ENCODE measurements around the gene EGR1.

DNA sequence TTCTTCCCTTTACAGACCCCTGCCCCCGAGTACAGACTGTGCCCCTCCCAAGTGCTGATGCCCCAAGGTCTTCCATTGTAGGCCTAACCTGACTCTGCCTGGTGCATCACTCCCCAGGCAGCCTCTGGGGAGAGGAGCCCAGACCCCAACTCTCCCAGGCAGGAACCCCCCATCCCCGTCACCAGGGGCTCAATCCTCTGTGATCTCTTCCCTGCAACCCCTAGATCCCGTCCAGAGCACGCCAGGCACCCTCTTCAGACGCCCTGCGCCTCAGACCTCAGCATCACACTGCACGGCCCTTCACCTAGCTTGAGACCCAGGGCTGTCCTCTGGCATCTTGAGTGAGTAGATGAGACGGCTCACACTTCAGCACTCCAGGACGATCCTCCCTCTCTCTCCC is 6.4 kb upstream of the EGR1 start:
- TF ChIP-seq, protein P1, sequence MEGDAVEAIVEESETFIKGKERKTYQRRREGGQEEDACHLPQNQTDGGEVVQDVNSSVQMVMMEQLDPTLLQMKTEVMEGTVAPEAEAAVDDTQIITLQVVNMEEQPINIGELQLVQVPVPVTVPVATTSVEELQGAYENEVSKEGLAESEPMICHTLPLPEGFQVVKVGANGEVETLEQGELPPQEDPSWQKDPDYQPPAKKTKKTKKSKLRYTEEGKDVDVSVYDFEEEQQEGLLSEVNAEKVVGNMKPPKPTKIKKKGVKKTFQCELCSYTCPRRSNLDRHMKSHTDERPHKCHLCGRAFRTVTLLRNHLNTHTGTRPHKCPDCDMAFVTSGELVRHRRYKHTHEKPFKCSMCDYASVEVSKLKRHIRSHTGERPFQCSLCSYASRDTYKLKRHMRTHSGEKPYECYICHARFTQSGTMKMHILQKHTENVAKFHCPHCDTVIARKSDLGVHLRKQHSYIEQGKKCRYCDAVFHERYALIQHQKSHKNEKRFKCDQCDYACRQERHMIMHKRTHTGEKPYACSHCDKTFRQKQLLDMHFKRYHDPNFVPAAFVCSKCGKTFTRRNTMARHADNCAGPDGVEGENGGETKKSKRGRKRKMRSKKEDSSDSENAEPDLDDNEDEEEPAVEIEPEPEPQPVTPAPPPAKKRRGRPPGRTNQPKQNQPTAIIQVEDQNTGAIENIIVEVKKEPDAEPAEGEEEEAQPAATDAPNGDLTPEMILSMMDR (IDR thresholded peaks at IDR 0.05; ENCODE audit: insufficient read depth, low read length) = no peak
- no peak for TF ChIP-seq POLR2AphosphoS5 (IDR thresholded peaks at IDR 0.05; ENCODE audit: low read depth)

All from HL-60 (cell line).